HepG2 (cell line): ENCODE results near the gene MXRA8. TPM values are rescaled to one million over a fixed set of nuclear protein-coding genes. Genes with fewer than 3 reads are reported as not detected.

Experiments
- HNRNPL ChIP-seq: fragments of 200-400 bp; formaldehyde crosslinking; IDR thresholded peaks from 2 replicates; pipeline ENCODE4 v1.6.1; 2017; ENCODE audit warnings: mild to moderate bottlenecking, low read depth, low read length
- MAZ ChIP-seq, 2 experiments: sonication (generic) in 1 of 2; formaldehyde crosslinking in 1 of 2; IDR thresholded peaks; 2 replicates each; pipeline versions ENCODE4 v1.5.0 to v1.6.1; 2012 to 2020; ENCODE audit warnings: low read depth in 2 of 2, mild to moderate bottlenecking in 2 of 2, borderline replicate concordance in 1 of 2, improper control_type of control experiment in 1 of 2, low read length in 1 of 2, missing genetic modification reagents in 1 of 2, moderate library complexity in 1 of 2
- MBD4 ChIP-seq: IDR thresholded peaks from 2 replicates; pipeline ENCODE4 v1.6.1; 2012; ENCODE audit warnings: low read length, inconsistent platforms, borderline replicate concordance
- PITX1 ChIP-seq: sonication (generic); formaldehyde crosslinking; IDR thresholded peaks from 2 replicates; pipeline ENCODE4 v1.5.1; 2020; ENCODE audit warnings: mild to moderate bottlenecking, missing genetic modification reagents
- REPIN1 ChIP-seq: sonication (generic); formaldehyde crosslinking; IDR thresholded peaks from 2 replicates; pipeline ENCODE4 v1.8.0; 2022; ENCODE audit warnings: missing genetic modification reagents, low read depth, mild to moderate bottlenecking, borderline replicate concordance
- RFX1 ChIP-seq: fragments of 450-650 bp; IDR thresholded peaks from 2 replicates; pipeline ENCODE4 v1.6.1; 2017
- SOX5 ChIP-seq: IDR thresholded peaks from 2 replicates; pipeline ENCODE4 v1.6.1; 2016; ENCODE audit warnings: borderline replicate concordance
- STAT6 ChIP-seq: sonication (generic); formaldehyde crosslinking; IDR thresholded peaks from 2 replicates; pipeline ENCODE4 v1.4.0; 2020; ENCODE audit warnings: missing genetic modification reagents, mild to moderate bottlenecking, borderline replicate concordance
- ZNF350 ChIP-seq: sonication (generic); formaldehyde crosslinking; IDR thresholded peaks from 2 replicates; pipeline ENCODE4 v1.4.0; 2020; ENCODE audit warnings: mild to moderate bottlenecking, low read depth, missing genetic modification reagents, borderline replicate concordance
- ZNF44 ChIP-seq: sonication (generic); formaldehyde crosslinking; IDR thresholded peaks from 2 replicates; pipeline ENCODE4 v1.5.1; 2020; ENCODE audit warnings: mild to moderate bottlenecking, missing genetic modification reagents
- ZNF552 ChIP-seq: sonication (generic); formaldehyde crosslinking; IDR thresholded peaks from 2 replicates; pipeline ENCODE4 v1.9.0; 2022; ENCODE audit warnings: missing genetic modification reagents, mild to moderate bottlenecking, borderline replicate concordance
- polyA plus RNA-seq, 8 experiments: library from polyadenylated mRNA; depleted of rRNA in 3 of 8; stranded (reverse) in 7 of 8; unstranded in 1 of 8; fragments of >200 nt; fragmentation: Illumina TruSeq in 4 of 8; extraction: Trizol in 4 of 8; gene quantifications; 2 replicates each; pipeline versions ENCODE4 v1.2.1 to v1.2.3, GENCODE V29; 2011 to 2016; ENCODE audit warnings: low read depth in 4 of 8, missing spikeins in 1 of 8, mixed read lengths in 1 of 8; ENCODE audit not compliant: insufficient read depth in 1 of 8
- total RNA-seq, 5 experiments: library from RNA; depleted of rRNA; stranded (reverse); fragments of >200 nt; fragmentation: Illumina TruSeq; extraction: Trizol; gene quantifications; 2 replicates each; pipeline ENCODE4 v1.2.3, GENCODE V29; 2016; ENCODE audit warnings: low read depth in 1 of 5
- TF ChIP-seq, protein P1 (sequence below): sonication (generic); formaldehyde crosslinking; IDR thresholded peaks from 2 replicates; pipeline ENCODE4 v1.4.0; 2020; ENCODE audit warnings: missing genetic modification reagents, borderline replicate concordance
- TF ChIP-seq, protein P2 (sequence below): sonication (generic); formaldehyde crosslinking; IDR thresholded peaks from 2 replicates; pipeline ENCODE4 v1.5.1; 2020; ENCODE audit warnings: missing genetic modification reagents, mild to moderate bottlenecking, borderline replicate concordance
- TF ChIP-seq, protein P3 (sequence below): sonication (generic); formaldehyde crosslinking; IDR thresholded peaks from 2 replicates; pipeline ENCODE4 v1.5.1; 2020; ENCODE audit warnings: mild to moderate bottlenecking, moderate library complexity, missing genetic modification reagents

Gene MXRA8
- total and polyA plus RNA-seq, 2 of the 13 experiments (the other 11 are each of a cell fraction or from before 2014, with no cell fraction given) = 19.8 to 44.8 TPM

- TF ChIP-seq SOX5 (CRISPR knock-in tag) = no peak
- TF ChIP-seq REPIN1 (CRISPR knock-in tag) = no peak
- TF ChIP-seq PITX1 (CRISPR knock-in tag) = no peak
- TF ChIP-seq HNRNPL = 0 out of 2 replicates have a peak, but pooled peaks have one; percentile 38
- no peak for TF ChIP-seq MBD4
- TF ChIP-seq, protein P1, sequence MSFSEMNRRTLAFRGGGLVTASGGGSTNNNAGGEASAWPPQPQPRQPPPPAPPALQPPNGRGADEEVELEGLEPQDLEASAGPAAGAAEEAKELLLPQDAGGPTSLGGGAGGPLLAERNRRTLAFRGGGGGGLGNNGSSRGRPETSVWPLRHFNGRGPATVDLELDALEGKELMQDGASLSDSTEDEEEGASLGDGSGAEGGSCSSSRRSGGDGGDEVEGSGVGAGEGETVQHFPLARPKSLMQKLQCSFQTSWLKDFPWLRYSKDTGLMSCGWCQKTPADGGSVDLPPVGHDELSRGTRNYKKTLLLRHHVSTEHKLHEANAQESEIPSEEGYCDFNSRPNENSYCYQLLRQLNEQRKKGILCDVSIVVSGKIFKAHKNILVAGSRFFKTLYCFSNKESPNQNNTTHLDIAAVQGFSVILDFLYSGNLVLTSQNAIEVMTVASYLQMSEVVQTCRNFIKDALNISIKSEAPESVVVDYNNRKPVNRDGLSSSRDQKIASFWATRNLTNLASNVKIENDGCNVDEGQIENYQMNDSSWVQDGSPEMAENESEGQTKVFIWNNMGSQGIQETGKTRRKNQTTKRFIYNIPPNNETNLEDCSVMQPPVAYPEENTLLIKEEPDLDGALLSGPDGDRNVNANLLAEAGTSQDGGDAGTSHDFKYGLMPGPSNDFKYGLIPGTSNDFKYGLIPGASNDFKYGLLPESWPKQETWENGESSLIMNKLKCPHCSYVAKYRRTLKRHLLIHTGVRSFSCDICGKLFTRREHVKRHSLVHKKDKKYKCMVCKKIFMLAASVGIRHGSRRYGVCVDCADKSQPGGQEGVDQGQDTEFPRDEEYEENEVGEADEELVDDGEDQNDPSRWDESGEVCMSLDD (CRISPR knock-in tag) = no peak
- no peak for TF ChIP-seq RFX1
- no peak for TF ChIP-seq STAT6 (CRISPR knock-in tag)
- TF ChIP-seq ZNF44 = no peak
- TF ChIP-seq, protein P2, sequence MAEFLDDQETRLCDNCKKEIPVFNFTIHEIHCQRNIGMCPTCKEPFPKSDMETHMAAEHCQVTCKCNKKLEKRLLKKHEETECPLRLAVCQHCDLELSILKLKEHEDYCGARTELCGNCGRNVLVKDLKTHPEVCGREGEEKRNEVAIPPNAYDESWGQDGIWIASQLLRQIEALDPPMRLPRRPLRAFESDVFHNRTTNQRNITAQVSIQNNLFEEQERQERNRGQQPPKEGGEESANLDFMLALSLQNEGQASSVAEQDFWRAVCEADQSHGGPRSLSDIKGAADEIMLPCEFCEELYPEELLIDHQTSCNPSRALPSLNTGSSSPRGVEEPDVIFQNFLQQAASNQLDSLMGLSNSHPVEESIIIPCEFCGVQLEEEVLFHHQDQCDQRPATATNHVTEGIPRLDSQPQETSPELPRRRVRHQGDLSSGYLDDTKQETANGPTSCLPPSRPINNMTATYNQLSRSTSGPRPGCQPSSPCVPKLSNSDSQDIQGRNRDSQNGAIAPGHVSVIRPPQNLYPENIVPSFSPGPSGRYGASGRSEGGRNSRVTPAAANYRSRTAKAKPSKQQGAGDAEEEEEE (CRISPR knock-in tag) = no peak
- no peak for TF ChIP-seq ZNF552
- TF ChIP-seq, protein P3, sequence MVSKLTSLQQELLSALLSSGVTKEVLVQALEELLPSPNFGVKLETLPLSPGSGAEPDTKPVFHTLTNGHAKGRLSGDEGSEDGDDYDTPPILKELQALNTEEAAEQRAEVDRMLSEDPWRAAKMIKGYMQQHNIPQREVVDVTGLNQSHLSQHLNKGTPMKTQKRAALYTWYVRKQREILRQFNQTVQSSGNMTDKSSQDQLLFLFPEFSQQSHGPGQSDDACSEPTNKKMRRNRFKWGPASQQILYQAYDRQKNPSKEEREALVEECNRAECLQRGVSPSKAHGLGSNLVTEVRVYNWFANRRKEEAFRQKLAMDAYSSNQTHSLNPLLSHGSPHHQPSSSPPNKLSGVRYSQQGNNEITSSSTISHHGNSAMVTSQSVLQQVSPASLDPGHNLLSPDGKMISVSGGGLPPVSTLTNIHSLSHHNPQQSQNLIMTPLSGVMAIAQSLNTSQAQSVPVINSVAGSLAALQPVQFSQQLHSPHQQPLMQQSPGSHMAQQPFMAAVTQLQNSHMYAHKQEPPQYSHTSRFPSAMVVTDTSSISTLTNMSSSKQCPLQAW (CRISPR knock-in tag) = no peak
- no peak for TF ChIP-seq MAZ (IDR thresholded peaks at IDR 0.05; ENCODE audit: borderline replicate concordance, low read depth, low read length)
- TF ChIP-seq MAZ (CRISPR knock-in tag; IDR thresholded peaks at IDR 0.05; ENCODE audit: low read depth) = no peak
- TF ChIP-seq ZNF350 (CRISPR knock-in tag) = no peak
Measured at GRCh38 chr1:1351511-1352427, 6.6 kb downstream of the MXRA8 start (continued).
